Measurements from ENCODE around the gene PTPRM. TPM values are rescaled to one million over a fixed set of nuclear protein-coding genes. Genes with fewer than 3 reads are reported as not detected.

Gene PTPRM
- total RNA-seq, 2 donors from 2014 or later, result 80.1 to 106 TPM

DNA sequence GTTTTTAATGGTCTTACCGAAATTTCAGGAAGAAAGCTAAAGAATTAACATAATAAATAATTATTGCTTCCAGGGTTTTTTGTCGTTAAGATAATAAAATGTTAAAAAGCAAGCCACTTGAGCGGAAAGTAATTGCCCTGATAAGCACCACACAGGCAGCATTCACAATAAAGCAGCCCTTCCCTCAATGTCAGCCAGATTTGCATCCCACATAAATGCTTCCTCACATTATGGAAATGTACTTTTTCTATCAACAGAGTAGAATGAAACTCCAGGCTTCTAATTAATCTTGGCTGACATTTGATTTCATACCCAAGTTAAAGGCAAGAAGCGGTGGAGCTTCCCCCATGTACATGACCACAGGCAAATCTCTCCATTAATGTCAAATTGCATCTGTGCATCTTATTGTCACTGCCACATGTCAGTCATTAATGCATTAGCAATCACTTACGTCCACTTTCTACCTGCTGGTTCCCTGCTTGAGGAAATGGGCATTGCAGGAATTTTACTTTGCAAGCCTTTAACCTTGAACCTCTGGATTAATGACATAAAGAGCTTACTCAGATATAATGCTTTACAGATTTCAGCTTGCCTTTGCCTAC is 26.2 kb downstream of the PTPRM start:
- Histone ChIP-seq H3K36me3 (no peaks in the 10 kb centered on the region), H3K4me3 (no peak overlapping the region), H3K27ac (no peak overlapping the region), H3K27me3 (no peaks in the 10 kb centered on the region), H3K9me3 (no peaks in the 10 kb centered on the region), H3K4me1 (peaks cover 0 to 32% of the 10 kb centered on the region in 2 donors)
- DNase-seq (ENCODE audit: low spot score), result no peak
- TF ChIP-seq, protein P1, sequence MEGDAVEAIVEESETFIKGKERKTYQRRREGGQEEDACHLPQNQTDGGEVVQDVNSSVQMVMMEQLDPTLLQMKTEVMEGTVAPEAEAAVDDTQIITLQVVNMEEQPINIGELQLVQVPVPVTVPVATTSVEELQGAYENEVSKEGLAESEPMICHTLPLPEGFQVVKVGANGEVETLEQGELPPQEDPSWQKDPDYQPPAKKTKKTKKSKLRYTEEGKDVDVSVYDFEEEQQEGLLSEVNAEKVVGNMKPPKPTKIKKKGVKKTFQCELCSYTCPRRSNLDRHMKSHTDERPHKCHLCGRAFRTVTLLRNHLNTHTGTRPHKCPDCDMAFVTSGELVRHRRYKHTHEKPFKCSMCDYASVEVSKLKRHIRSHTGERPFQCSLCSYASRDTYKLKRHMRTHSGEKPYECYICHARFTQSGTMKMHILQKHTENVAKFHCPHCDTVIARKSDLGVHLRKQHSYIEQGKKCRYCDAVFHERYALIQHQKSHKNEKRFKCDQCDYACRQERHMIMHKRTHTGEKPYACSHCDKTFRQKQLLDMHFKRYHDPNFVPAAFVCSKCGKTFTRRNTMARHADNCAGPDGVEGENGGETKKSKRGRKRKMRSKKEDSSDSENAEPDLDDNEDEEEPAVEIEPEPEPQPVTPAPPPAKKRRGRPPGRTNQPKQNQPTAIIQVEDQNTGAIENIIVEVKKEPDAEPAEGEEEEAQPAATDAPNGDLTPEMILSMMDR (IDR thresholded peaks at IDR 0.05), result no peak

DNA sequence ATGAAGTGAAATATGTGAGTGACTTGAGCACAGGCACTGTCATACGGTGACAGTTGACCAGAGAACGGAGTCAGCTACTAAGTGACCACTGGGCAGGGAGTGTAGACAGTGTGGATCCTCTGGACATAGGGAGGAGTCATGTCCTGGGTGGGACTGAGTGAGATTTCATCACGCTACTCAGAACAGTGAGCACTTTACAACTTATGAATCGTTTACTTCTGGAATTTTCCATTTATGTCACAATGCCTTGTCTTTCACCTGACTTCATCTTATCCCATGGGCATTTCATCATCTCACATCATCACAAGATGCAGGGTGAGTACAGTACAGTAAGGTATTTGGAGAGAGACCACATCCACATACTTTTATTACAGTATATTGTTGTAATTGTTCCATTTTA is 29.0 kb downstream of the PTPRM start:
- TF ChIP-seq, protein P1 (IDR thresholded peaks at IDR 0.05), result no peak

DNA sequence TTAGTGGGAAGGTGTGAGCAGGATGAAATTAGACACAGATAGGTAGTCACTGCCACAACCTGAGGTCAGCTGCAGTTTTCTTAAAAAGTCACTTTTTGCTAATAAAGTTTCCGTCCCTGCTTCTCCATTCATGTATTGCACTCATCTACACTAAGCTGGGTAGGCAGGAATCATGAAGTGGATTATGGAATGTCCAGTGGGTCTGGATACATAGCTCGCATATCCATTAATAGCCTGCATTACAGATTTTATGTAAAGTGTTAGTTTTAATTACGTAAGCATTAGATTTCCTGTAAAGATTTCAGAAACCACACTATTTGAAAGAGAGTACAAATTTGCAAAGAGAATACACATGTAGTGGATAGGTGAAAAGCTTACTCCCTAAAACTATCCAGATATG is 30.4 kb downstream of the PTPRM start:
- Histone ChIP-seq H3K4me3 (no peak overlapping the region), H3K36me3 (no peaks in the 10 kb centered on the region), H3K27me3 (no peaks in the 10 kb centered on the region), H3K9me3 (no peaks in the 10 kb centered on the region), H3K27ac (no peak overlapping the region), H3K4me1 (peaks cover 0 to 28% of the 10 kb centered on the region in 2 donors)
- TF ChIP-seq, protein P1 (IDR thresholded peaks at IDR 0.05), result no peak
- DNase-seq (ENCODE audit: low spot score), result no peak

More for the DNA sequence above, 29.0 kb downstream of the PTPRM start:
- Histone ChIP-seq H3K9me3 (no peaks in the 10 kb centered on the region), H3K27me3 (no peaks in the 10 kb centered on the region), H3K36me3 (no peaks in the 10 kb centered on the region), H3K27ac (no peak overlapping the region), H3K4me3 (no peak overlapping the region), H3K4me1 (peaks cover 0 to 38% of the 10 kb centered on the region in 2 donors)
- no peak for DNase-seq (ENCODE audit: low spot score)

DNA sequence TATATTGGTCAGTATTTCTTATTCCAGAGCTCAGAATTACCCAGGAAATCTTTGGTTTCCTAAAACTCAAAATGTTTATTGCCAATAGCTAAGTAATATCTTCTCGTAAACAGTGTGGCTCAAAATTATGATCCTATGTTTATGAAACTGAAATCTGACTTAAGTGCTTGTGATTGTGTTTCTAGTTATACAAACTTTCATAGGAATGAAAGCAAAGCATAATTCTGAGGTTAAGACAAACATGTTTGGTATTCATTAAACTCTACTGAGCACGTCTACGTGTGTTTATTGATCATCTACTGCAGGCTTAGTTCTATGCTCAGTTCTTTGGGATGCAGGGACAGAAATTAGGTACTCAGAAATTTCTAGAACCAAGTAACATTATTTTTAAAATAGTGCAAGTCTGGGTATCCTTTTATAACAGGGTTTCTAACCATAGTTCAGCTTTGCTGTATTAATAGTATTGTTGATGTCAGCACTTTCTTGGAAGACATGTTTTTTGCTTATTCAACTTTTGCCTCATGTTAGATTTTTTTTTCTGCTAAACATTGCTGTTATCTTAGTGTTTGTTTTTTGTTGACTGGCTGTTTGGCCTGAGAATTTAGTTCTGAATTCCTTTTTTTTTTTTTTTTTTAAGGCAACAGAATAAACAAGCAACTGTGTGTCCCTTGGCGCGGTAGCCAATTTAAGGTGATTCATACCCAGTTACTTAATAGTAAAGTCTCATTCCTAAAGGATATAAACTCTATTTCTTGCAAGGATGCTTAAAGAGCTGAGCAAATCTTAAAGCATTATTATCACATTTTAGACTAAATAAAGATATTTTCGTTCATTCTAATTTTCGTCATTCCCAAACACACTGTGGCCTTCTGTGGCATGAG is 31.3 kb downstream of the PTPRM start:
- Histone ChIP-seq H3K36me3 (no peaks in the 10 kb centered on the region), H3K27ac (no peak overlapping the region), H3K4me3 (no peak overlapping the region), H3K4me1 (peaks cover 0 to 28% of the 10 kb centered on the region in 2 donors), H3K9me3 (no peaks in the 10 kb centered on the region), H3K27me3 (no peaks in the 10 kb centered on the region)
- TF ChIP-seq, protein P1 (IDR thresholded peaks at IDR 0.05), result no peak
- no peak for DNase-seq (ENCODE audit: low spot score)

DNA sequence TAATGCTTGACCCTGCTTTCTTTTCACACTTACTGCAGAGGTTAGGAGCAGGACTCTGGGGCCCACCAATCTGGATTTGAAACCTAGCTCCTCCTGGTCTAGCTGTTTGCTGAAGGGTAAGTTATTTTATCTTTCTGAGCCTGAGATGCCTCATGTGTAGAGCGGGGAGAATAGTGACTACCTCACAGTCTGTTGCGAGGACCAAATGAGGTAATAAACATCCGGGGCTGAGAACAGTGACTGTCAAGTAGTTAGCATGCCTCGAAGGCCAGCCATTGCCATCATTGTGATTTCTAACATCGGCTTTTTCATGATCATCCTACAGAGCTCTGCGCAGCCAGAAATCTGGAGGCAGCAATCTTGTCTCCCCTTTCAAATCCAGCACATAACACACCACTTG is 32.9 kb downstream of the PTPRM start:
- Histone ChIP-seq H3K27me3 (no peaks in the 10 kb centered on the region), H3K9me3 (no peaks in the 10 kb centered on the region), H3K4me1 (peaks cover 0 to 37% of the 10 kb centered on the region in 2 donors), H3K27ac (no peak overlapping the region), H3K36me3 (no peaks in the 10 kb centered on the region), H3K4me3 (no peak overlapping the region)
- no peak for DNase-seq (ENCODE audit: low spot score)
- TF ChIP-seq, protein P1 (IDR thresholded peaks at IDR 0.05), result no peak

Measured in right atrium auricular region (tissue), 2 donors.